ENCODE measurements around the gene TMEM255B.
"Not testable (repeated sequence)": the region's sequence is repeated elsewhere in the genome, so short reads cannot be mapped to it uniquely, and the experiment has no call there.

Gene TMEM255B

GRCh38 chr13:113735194-113735593 lies 23.8 kb upstream of the TMEM255B start:
- DNase-seq, result no peak

- no peak for DNase-seq
Measured at GRCh38 chr13:113735750-113736149, 23.3 kb upstream of the TMEM255B start.

GRCh38 chr13:113736258-113736731 lies 22.7 kb upstream of the TMEM255B start:
- DNase-seq, result no peak

GRCh38 chr13:113737803-113738202 lies 21.2 kb upstream of the TMEM255B start:
- DNase-seq, result no peak

GRCh38 chr13:113739527-113740285 lies 19.3 kb upstream of the TMEM255B start:
- no peak for DNase-seq

- DNase-seq, result no peak
Measured at GRCh38 chr13:113740286-113740556, 18.8 kb upstream of the TMEM255B start.

GRCh38 chr13:113740661-113741060 lies 18.4 kb upstream of the TMEM255B start:
- no peak for DNase-seq

GRCh38 chr13:113741191-113741668 lies 17.8 kb upstream of the TMEM255B start:
- no peak for DNase-seq

- DNase-seq, result peak; percentile 75
Measured at GRCh38 chr13:113742000-113742441, 17.0 kb upstream of the TMEM255B start.

- DNase-seq, result no peak
Measured at GRCh38 chr13:113742445-113743120, 16.4 kb upstream of the TMEM255B start.

- DNase-seq, result no peak
Measured at GRCh38 chr13:113743366-113744195, 15.4 kb upstream of the TMEM255B start.

GRCh38 chr13:113744197-113745000 lies 14.6 kb upstream of the TMEM255B start:
- no peak for DNase-seq

GRCh38 chr13:113745059-113745458 lies 14.0 kb upstream of the TMEM255B start:
- no peak for DNase-seq

- DNase-seq, result not testable (repeated sequence)
Measured at GRCh38 chr13:113745500-113746142, 13.4 kb upstream of the TMEM255B start.

- no peak for DNase-seq
Measured at GRCh38 chr13:113746143-113746525, 12.9 kb upstream of the TMEM255B start.

- DNase-seq, result no peak
Measured at GRCh38 chr13:113746671-113747070, 12.4 kb upstream of the TMEM255B start.

GRCh38 chr13:113747291-113747833 lies 11.7 kb upstream of the TMEM255B start:
- no peak for DNase-seq

GRCh38 chr13:113748101-113748861 lies 10.7 kb upstream of the TMEM255B start:
- DNase-seq, result no peak

- no peak for DNase-seq
Measured at GRCh38 chr13:113748862-113749451, 10.1 kb upstream of the TMEM255B start.

- no peak for DNase-seq
Measured at GRCh38 chr13:113749507-113749906, 9.5 kb upstream of the TMEM255B start.

GRCh38 chr13:113749967-113750366 lies 9.1 kb upstream of the TMEM255B start:
- DNase-seq, result no peak

All from NCI-H226 (cell line).